Spleen (tissue), 11 donors: ENCODE data around the gene CALHM3. TPM values are rescaled to one million over a fixed set of nuclear protein-coding genes. Genes with fewer than 3 reads are reported as not detected.

Experiments used
- DNase-seq: peaks from one replicate; pipeline ENCODE4 v3.0.0-alpha.2; 2020
- H3K27ac ChIP-seq, 8 donors: fragments of 200-600 bp; sonication (generic) in 7 of 8; 1 replicate in 4 of 8; 2 replicates in 4 of 8; pipeline versions ENCODE4 v1.5.0 to v1.8.0; 2016 to 2021; ENCODE audit warnings: inconsistent platforms in 4 of 8, mild to moderate bottlenecking in 4 of 8, moderate library complexity in 1 of 8
- H3K27me3 ChIP-seq, 7 donors: fragments of 200-600 bp; sonication (generic) in 6 of 7; replicated peaks in 1 of 7; 1 replicate in 4 of 7; 2 replicates in 3 of 7; pipeline versions ENCODE4 v1.5.0 to v1.8.0; 2016 to 2021; ENCODE audit warnings: inconsistent platforms in 3 of 7, mild to moderate bottlenecking in 1 of 7
- H3K36me3 ChIP-seq, 6 donors: fragments of 200-600 bp; sonication (generic) in 5 of 6; 1 replicate in 4 of 6; 2 replicates in 2 of 6; pipeline versions ENCODE4 v1.5.0 to v1.8.0; 2016 to 2021; ENCODE audit warnings: inconsistent platforms in 2 of 6
- H3K4me1 ChIP-seq, 6 donors: fragments of 200-600 bp; sonication (generic) in 5 of 6; 1 replicate in 3 of 6; 2 replicates in 3 of 6; pipeline versions ENCODE4 v1.5.0 to v1.8.0; 2016 to 2021; ENCODE audit warnings: inconsistent platforms in 3 of 6
- H3K4me3 ChIP-seq, 8 donors: fragments of 200-600 bp; sonication (generic) in 7 of 8; 1 replicate in 4 of 8; 2 replicates in 4 of 8; pipeline versions ENCODE4 v1.5.0 to v1.8.0; 2016 to 2021; ENCODE audit warnings: inconsistent platforms in 4 of 8, mild to moderate bottlenecking in 4 of 8, moderate library complexity in 2 of 8
- H3K9me3 ChIP-seq, 8 donors: fragments of 200-600 bp; sonication (generic) in 7 of 8; 1 replicate in 4 of 8; 2 replicates in 4 of 8; pipeline versions ENCODE4 v1.5.0 to v1.8.0; 2016 to 2021; ENCODE audit warnings: inconsistent platforms in 4 of 8
- POLR2A ChIP-seq, 3 donors: fragments of 450-650 bp; IDR thresholded peaks; one replicate each; pipeline ENCODE4 v1.5.1; 2017; ENCODE audit warnings: antibody characterized with exemption in 3 of 3, mild to moderate bottlenecking in 1 of 3
- POLR2AphosphoS5 ChIP-seq, 3 donors: sonication (generic); formaldehyde crosslinking; IDR thresholded peaks; one replicate each; pipeline ENCODE4 v1.5.1; 2017; ENCODE audit warnings: antibody characterized with exemption in 3 of 3
- WGBS, 5 donors: extraction: QIAGEN DNeasy Blood & Tissue Kit in 3 of 5; methylation state at CpG; one replicate each; pipeline versions ENCODE4 v1.1.5 to v1.1.7; 2013 to 2018; 5-methylcytosine and 5-hydroxymethylcytosine counted together
- intact Hi-C: fragments of 100-400 bp; cut with DNase I; formaldehyde crosslinking; loops from one replicate; pipeline ENCODE4 v1.15.0; 2023; ENCODE audit warnings: low total_unique reads
- polyA plus RNA-seq, 3 donors: library from polyadenylated mRNA; stranded (reverse); fragments of 200-250 nt; gene quantifications; one replicate each; pipeline ENCODE4 v1.2.1, GENCODE V29; 2013
- total RNA-seq, 7 donors: library from RNA; depleted of rRNA in 3 of 7; stranded (reverse); fragments of >200 nt in 3 of 7; fragmentation: NEBNext Ultra II Directional in 4 of 7; extraction: Animal tissue kit (Norgen Biotek cat#: 25700) in 4 of 7; gene quantifications; one replicate each; pipeline versions ENCODE4 v1.1.0 to v1.2.1, GENCODE V29; 2016 to 2021
- TF ChIP-seq, protein P1 (sequence below), 11 experiments: fragments of 200-600 bp in 7 of 11; fragments of 450-650 bp in 4 of 11; sonication (generic) in 4 of 11; IDR thresholded peaks in 8 of 11; conservative IDR thresholded peaks in 3 of 11; 1 replicate in 7 of 11; 2 replicates in 4 of 11; pipeline versions ENCODE4 v1.4.0 to v1.8.0; 2016 to 2021; ENCODE audit warnings: antibody characterized with exemption in 11 of 11, inconsistent platforms in 4 of 11, mild to moderate bottlenecking in 1 of 11
- donor health status: healthy with polysubstance abuse.
- donor health status: DM: no; HTN: no; CAD: no; lungs with moderate emphysema.
- donor health status: DM: no; HTN: no; CAD: no.
- donor health status: Bipolar disorder and iron deficiency.
- donor health status: healthy.
- donor health status: DM: no; HTN: no; CAD: no.
- donor health status: DM: yes; HTN: yes; CAD: no.

CALHM3 gene
- total and polyA plus RNA-seq, 10 donors, result 0.03 TPM; not detected in 9

DNA sequence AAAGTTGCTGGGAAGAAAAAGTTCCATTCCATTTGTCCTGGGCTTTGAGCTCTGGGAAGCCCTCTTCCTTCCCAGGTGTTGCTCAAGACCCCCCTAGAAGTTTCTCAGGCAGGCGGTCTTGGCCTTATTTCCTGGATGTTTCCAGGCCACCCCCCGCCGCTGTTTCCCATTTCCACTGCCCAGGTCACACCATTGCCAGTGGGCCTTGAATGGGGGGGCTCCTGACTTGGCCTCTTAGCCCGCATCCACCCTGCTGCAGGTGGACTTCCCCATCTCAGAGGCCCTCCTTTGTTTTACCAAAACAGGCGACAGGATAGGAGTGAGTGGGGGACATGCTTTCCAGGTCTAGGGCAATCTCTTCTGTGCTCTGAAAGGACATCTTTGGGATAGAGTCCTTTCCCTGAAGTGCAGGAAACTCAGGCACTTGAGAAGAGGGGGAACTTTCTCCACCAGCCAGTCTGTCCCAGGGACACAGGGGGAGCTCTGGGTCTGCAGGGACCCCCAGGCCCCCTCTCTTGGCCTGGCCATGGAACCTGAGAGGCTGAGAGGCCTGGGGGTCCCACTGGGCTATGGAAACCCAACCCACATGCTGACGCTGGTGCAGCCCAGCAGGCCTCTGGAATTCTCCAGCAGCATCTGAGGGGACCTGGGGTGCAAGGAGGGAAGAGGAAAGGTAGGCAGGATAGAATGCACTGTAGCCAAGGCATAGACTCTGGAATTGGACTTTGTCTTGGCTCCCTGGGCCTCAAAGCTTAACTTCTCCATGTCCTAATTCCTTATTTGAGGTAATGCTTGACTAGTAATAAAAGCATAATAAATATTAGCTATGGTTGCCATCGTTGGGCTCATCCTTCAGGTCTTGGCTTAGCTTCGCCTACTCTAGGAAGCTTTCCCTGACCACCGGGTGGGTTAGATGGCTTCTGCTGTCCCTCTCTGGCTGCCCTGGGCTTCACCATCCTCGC is 32.0 kb upstream of the CALHM3 start:
- Histone ChIP-seq H3K36me3 (no peaks in the 10 kb centered on the region), H3K27me3 (peaks cover 0 to 15% (median 0%) of the 10 kb centered on the region in 7 donors), H3K9me3 (no peaks in the 10 kb centered on the region), H3K4me1 (peaks cover 3 to 14% (median 8%) of the 10 kb centered on the region in 6 donors), H3K4me3 (no peak overlapping the region), H3K27ac (no peak overlapping the region)
- peak; percentile 36 for DNase-seq
- intact Hi-C loops, result no loop called here
- WGBS, 5 donors, result 90 to 95% (median 91%) methylated on average over 10 of the region's 10 CpGs
- TF ChIP-seq, protein P1, sequence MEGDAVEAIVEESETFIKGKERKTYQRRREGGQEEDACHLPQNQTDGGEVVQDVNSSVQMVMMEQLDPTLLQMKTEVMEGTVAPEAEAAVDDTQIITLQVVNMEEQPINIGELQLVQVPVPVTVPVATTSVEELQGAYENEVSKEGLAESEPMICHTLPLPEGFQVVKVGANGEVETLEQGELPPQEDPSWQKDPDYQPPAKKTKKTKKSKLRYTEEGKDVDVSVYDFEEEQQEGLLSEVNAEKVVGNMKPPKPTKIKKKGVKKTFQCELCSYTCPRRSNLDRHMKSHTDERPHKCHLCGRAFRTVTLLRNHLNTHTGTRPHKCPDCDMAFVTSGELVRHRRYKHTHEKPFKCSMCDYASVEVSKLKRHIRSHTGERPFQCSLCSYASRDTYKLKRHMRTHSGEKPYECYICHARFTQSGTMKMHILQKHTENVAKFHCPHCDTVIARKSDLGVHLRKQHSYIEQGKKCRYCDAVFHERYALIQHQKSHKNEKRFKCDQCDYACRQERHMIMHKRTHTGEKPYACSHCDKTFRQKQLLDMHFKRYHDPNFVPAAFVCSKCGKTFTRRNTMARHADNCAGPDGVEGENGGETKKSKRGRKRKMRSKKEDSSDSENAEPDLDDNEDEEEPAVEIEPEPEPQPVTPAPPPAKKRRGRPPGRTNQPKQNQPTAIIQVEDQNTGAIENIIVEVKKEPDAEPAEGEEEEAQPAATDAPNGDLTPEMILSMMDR (IDR thresholded peaks at IDR 0.05 in 8 of 11, conservative IDR thresholded peaks at IDR 0.05 in 3 of 11), result no peak
- no peak for TF ChIP-seq POLR2AphosphoS5 (IDR thresholded peaks at IDR 0.05)
- TF ChIP-seq POLR2A (IDR thresholded peaks at IDR 0.05), result no peak

DNA sequence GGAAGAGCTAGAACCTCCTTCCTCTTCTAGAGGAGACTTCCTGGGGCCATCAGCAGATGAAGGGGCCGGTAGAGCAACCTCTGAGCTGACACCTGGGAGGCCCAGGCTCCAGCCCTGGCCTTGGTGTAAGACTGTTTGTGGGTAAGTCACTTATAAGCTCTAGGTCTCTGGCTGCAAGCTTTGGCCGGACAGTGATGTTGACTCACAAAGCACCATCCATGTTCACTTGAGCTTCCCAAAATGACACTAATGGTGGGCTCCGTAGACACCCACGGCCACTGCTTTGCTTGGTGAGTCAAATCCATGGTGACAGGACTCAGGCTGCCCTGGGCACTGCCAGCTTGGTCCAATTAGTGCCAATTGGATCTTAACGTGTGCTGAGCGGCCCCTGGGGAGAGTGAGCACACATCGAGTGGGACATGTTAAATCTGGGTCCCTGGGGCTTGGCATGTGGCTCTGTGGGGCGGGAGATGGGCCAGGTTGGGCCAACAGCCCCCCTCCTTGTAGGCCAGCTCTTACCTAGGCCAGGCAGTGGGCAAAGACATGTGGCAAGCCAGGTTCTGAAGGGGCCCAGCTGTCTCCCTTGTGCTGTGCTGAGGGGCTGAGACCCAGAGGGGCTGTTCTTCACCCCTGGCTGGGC is 31.1 kb upstream of the CALHM3 start:
- no peak overlapping the region for H3K4me3 ChIP-seq
- H3K36me3 ChIP-seq, result no peaks in the 10 kb centered on the region
- no peaks in the 10 kb centered on the region for H3K9me3 ChIP-seq
- no peak overlapping the region for H3K27ac ChIP-seq
- WGBS, 5 donors, result 85 to 96% (median 88%) methylated on average over 7 to 8 of the region's 8 CpGs
- no peak for DNase-seq
- TF ChIP-seq, protein P1 (IDR thresholded peaks at IDR 0.05 in 8 of 11, conservative IDR thresholded peaks at IDR 0.05 in 3 of 11), result no peak
- no peak for TF ChIP-seq POLR2A (IDR thresholded peaks at IDR 0.05)
- TF ChIP-seq POLR2AphosphoS5 (IDR thresholded peaks at IDR 0.05), result no peak
- intact Hi-C loops, result no loop called here
- H3K27me3 ChIP-seq, result peaks cover 0 to 20% (median 0%) of the 10 kb centered on the region in 7 donors
- H3K4me1 ChIP-seq, result peaks cover under 1 to 12% (median under 1%) of the 10 kb centered on the region in 6 donors

DNA sequence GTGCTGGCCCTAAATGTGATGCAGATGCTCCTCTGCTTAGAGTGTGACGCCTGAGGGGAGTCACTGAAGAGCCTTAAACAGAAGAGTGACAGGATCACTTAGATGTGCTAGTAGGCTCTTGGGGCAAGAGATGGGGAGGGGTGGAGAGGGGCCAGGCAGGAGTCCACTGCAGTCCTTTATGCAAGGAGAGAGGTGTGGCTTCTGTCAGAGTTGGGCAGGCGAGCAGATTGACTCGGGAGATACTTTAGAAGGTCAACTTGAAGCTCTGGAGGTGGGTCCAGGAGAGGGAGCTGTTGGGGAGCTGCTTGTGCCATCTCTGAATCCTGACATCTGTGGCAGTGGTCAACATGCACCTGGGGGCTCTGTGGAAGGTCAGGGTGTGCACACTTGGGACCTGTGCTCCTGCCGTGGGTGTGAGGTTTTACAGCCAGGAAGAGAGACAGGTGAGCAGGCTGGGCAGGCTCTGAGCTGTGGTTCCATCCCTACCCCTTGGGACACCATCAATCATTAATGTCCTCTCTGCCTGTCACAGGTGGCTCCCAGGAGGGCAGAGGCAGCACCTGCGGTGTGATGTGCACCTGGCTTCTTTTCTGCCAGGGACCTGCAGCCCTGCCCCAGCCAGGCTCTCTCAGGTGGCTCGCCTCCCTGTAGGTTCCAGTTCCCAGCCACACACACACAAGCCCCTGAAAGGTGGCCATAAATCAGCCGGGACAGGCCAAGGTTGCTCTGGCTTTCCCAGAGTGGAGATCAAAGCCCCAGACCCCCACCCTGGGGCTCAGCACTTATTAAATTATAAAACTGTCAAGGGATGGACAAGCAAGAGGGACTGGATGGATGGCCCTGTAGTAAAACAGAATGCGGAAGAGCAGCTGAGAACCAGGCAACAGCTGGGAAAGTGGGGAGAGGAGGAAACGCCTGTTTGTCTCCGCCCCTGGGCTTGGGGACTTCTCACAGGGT is 28.5 kb upstream of the CALHM3 start:
- 63 to 76% (median 74%) methylated on average over 8 to 10 of the region's 10 CpGs for WGBS, 5 donors
- TF ChIP-seq, protein P1 (IDR thresholded peaks at IDR 0.05 in 8 of 11, conservative IDR thresholded peaks at IDR 0.05 in 3 of 11), result no peak
- TF ChIP-seq POLR2A (IDR thresholded peaks at IDR 0.05), result no peak
- TF ChIP-seq POLR2AphosphoS5 (IDR thresholded peaks at IDR 0.05), result no peak
- Histone ChIP-seq H3K36me3 (no peaks in the 10 kb centered on the region), H3K27ac (no peak overlapping the region), H3K4me3 (no peak overlapping the region), H3K27me3 (peaks cover 0 to 20% (median 0%) of the 10 kb centered on the region in 7 donors), H3K9me3 (no peaks in the 10 kb centered on the region), H3K4me1 (peaks cover 0 to 17% (median 8%) of the 10 kb centered on the region in 6 donors)
- peak; percentile 40 for DNase-seq
- intact Hi-C loops, result no loop called here
